ENCODE data around the gene UBQLN3. TPM values are rescaled to one million over a fixed set of nuclear protein-coding genes. Genes with fewer than 3 reads are reported as not detected.

The UBQLN3 gene
- total RNA-seq, 2 experiments from 2014 or later = not detected

- no peaks in the 10 kb centered on the region for H3K79me2 ChIP-seq (ENCODE audit: insufficient read depth, low read depth, low read length)
- no peak overlapping the region for H3K4me2 ChIP-seq (ENCODE audit: low read length)
- no peaks in the 10 kb centered on the region for H3K9me3 ChIP-seq (ENCODE audit: low read length)
- H3K4me3 ChIP-seq (ENCODE audit: low read depth, low read length, poor library complexity, severe bottlenecking) = no peak overlapping the region
- no peaks in the 10 kb centered on the region for H3K4me1 ChIP-seq (ENCODE audit: insufficient read depth, low read length, poor library complexity, severe bottlenecking)
- no peak overlapping the region for H2AFZ ChIP-seq (ENCODE audit: low read length)
- H3K9me2 ChIP-seq (ENCODE audit: insufficient read depth, low read length) = no peaks in the 10 kb centered on the region
- DNase-seq (ENCODE audit: low spot score) = no peak
- BruUV-seq (replicated peaks) = no TSS peak
- no peak for TF ChIP-seq EZH2phosphoT487 (IDR thresholded peaks at IDR 0.05; ENCODE audit: borderline replicate concordance, low read depth, low read length)
- TF ChIP-seq CTCF (conservative IDR thresholded peaks at IDR 0.05; ENCODE audit: low read length) = no peak
- ChIA-PET POLR2A (no interaction called here), CTCF (ENCODE audit: unreplicated experiment) (no interaction called here)
- H4K20me1 ChIP-seq (ENCODE audit: insufficient read depth, low read length) = no peaks in the 10 kb centered on the region
- H3K27ac ChIP-seq (ENCODE audit: low read depth, low read length, poor library complexity, severe bottlenecking) = no peak overlapping the region
- intact Hi-C loops (cut with micrococcal nuclease; ENCODE audit: unreplicated experiment) = loop anchor here (10.0 kb wide), 1 partner anchor 241 kb away; no protein-coding TSS in a partner anchor
- no peaks in the 10 kb centered on the region for H3K36me3 ChIP-seq (ENCODE audit: insufficient read depth, low read length)
Measured at GRCh38 chr11:5473921-5474320, 35.8 kb downstream of the UBQLN3 start.

GRCh38 chr11:5467527-5467926 lies 42.2 kb downstream of the UBQLN3 start:
- no peaks in the 10 kb centered on the region for H3K36me3 ChIP-seq (ENCODE audit: insufficient read depth, low read length)
- POLR2A ChIA-PET = no interaction called here
- intact Hi-C loops (cut with micrococcal nuclease; ENCODE audit: unreplicated experiment) = no loop called here
- TF ChIP-seq EZH2phosphoT487 (IDR thresholded peaks at IDR 0.05; ENCODE audit: borderline replicate concordance, low read depth, low read length) = no peak
- TF ChIP-seq CTCF (conservative IDR thresholded peaks at IDR 0.05; ENCODE audit: low read length) = no peak
- no peaks in the 10 kb centered on the region for H3K4me1 ChIP-seq (ENCODE audit: insufficient read depth, low read length, poor library complexity, severe bottlenecking)
- H3K27ac ChIP-seq (ENCODE audit: low read depth, low read length, poor library complexity, severe bottlenecking) = no peak overlapping the region
- no peaks in the 10 kb centered on the region for H3K9me3 ChIP-seq (ENCODE audit: low read length)
- H2AFZ ChIP-seq (ENCODE audit: low read length) = no peak overlapping the region
- no peaks in the 10 kb centered on the region for H3K79me2 ChIP-seq (ENCODE audit: insufficient read depth, low read depth, low read length)
- DNase-seq (ENCODE audit: low spot score) = no peak
- BruUV-seq (replicated peaks) = no TSS peak
- H3K4me2 ChIP-seq (ENCODE audit: low read length) = no peak overlapping the region
- no peak overlapping the region for H3K4me3 ChIP-seq (ENCODE audit: low read depth, low read length, poor library complexity, severe bottlenecking)
- H3K9me2 ChIP-seq (ENCODE audit: insufficient read depth, low read length) = no peaks in the 10 kb centered on the region
- H4K20me1 ChIP-seq (ENCODE audit: insufficient read depth, low read length) = no peaks in the 10 kb centered on the region
- CTCF ChIA-PET (ENCODE audit: unreplicated experiment) = no interaction called here

GRCh38 chr11:5460983-5461621 lies 48.7 kb downstream of the UBQLN3 start:
- CTCF ChIA-PET (ENCODE audit: unreplicated experiment) = no interaction called here

More at GRCh38 chr11:5460983-5461621, 48.7 kb downstream of the UBQLN3 start:
- BruUV-seq (replicated peaks) = no TSS peak
- TF ChIP-seq EZH2phosphoT487 (IDR thresholded peaks at IDR 0.05; ENCODE audit: borderline replicate concordance, low read depth, low read length) (no peak), CTCF (conservative IDR thresholded peaks at IDR 0.05; ENCODE audit: low read length) (no peak)
- H3K36me3 ChIP-seq (ENCODE audit: insufficient read depth, low read length) = no peaks in the 10 kb centered on the region
- POLR2A ChIA-PET = no interaction called here
- H4K20me1 ChIP-seq (ENCODE audit: insufficient read depth, low read length) = no peaks in the 10 kb centered on the region
- intact Hi-C loops (cut with micrococcal nuclease; ENCODE audit: unreplicated experiment) = no loop called here
- H3K9me3 ChIP-seq (ENCODE audit: low read length) = no peaks in the 10 kb centered on the region
- H3K4me2 ChIP-seq (ENCODE audit: low read length) = no peak overlapping the region
- H3K79me2 ChIP-seq (ENCODE audit: insufficient read depth, low read depth, low read length) = no peaks in the 10 kb centered on the region
- H3K4me3 ChIP-seq (ENCODE audit: low read depth, low read length, poor library complexity, severe bottlenecking) = no peak overlapping the region
- DNase-seq (ENCODE audit: low spot score) = no peak
- H3K4me1 ChIP-seq (ENCODE audit: insufficient read depth, low read length, poor library complexity, severe bottlenecking) = no peaks in the 10 kb centered on the region
- H3K9me2 ChIP-seq (ENCODE audit: insufficient read depth, low read length) = no peaks in the 10 kb centered on the region
- H3K27ac ChIP-seq (ENCODE audit: low read depth, low read length, poor library complexity, severe bottlenecking) = no peak overlapping the region
- no peak overlapping the region for H2AFZ ChIP-seq (ENCODE audit: low read length)
